HG03460 (cell line): ENCODE measurements around the gene METTL24.
"Not testable (repeated sequence)": the region's sequence is repeated elsewhere in the genome, so short reads cannot be mapped to it uniquely, and the experiment has no call there.

Experiments
- ATAC-seq: cut with Tn5 transposase; IDR thresholded peaks from one replicate; pipeline ENCODE4 v1.9.1; 2021; ENCODE audit not compliant: unreplicated experiment

Gene METTL24

GRCh38 chr6:110271732-110272022 lies 86.5 kb downstream of the METTL24 start:
- no peak for ATAC-seq

DNA sequence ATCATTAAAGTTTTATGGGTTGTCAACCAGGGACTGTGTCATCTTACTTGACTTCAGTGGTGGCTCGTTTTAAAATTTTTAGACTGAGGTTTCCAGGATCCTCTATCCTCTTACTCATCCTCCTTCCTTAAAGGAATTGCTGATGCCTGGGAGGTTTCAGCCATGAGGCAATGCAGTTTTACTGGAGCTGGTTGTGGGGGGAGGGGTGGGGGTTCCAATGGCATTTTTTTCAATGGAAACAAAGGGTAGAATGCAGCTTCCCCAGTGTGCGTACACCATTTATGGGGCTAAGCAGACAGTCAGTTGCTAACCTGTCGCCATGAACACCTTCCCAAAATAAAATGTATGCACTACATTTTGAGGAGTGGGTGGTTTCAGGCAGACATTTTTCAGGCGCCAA lies 88.0 kb downstream of the METTL24 start:
- no peak for ATAC-seq

- ATAC-seq = no peak
Observed at GRCh38 chr6:110269623-110270022, 88.5 kb downstream of the METTL24 start.

- ATAC-seq = no peak
Observed at GRCh38 chr6:110266996-110267395, 91.2 kb downstream of the METTL24 start.

- ATAC-seq = no peak
Observed at GRCh38 chr6:110265273-110265672, 92.9 kb downstream of the METTL24 start.

DNA sequence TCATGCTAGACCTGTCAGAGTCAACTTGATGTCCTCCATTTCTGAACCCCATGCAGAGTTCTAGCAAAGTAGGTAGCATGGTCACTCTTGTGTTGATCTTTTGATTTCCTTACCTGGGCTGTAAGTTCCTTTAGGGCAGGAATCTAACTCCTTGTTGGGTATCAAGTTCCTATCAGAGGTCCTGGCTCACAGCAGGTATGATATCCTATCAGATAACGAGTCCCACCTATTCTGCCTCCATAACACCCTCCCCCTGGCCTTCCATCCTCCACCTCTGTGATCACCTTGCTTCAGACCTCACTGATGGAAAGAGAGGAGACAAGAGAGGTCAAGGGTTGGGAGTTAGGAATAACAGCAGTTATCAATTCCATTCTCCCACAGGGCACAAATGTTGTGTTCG lies 101.8 kb downstream of the METTL24 start:
- ATAC-seq = no peak

DNA sequence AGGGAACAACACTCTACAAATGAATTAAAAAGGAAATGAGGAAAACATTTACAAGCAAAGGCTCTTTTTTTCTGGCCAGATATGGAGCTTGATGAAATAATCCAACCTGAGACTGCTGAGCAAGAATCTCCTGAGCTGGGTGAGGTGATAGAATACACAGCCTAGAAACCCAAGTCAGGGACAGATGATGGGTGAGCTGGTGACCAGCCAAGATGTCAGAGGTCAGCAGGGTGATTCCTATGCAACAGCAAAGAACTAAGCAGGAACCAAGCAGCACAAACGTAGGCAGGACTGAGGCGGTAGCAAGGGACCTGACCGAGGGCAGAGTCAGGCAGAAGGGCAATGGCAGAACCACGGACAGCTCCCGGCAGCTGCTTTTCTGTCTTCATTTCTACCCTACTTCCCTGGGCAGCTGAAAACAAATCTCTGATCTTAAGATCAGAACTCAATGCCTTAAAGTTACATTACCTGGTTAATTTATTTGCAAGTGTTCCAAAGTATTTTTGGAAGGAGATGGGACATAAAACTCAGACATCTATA lies 102.9 kb downstream of the METTL24 start:
- no peak for ATAC-seq

DNA sequence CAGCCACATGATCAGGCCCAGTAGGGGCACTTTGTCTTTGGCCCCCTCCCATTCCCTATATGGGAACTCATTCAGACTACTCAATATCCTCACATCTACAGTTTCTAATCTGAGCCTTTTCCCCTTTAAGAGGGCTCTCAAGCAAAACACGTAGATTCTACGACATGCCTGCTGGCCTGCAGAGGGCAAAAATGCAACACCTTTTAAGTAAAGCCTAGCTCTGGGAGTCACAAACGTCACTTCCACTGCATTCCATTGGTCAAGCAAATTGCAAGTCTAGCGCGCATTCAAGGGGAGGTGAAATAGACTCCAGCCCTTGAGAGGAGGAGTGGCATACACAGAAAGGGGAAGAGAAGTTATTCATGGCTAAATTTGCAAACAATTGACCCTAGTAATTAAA lies 107.3 kb downstream of the METTL24 start:
- no peak for ATAC-seq

- no peak for ATAC-seq
Observed at GRCh38 chr6:110250058-110250457, 108.1 kb downstream of the METTL24 start.

- ATAC-seq = no peak
Observed at GRCh38 chr6:110246900-110247546, 111.1 kb downstream of the METTL24 start.

GRCh38 chr6:110246378-110246777 lies 111.8 kb downstream of the METTL24 start:
- ATAC-seq = no peak

GRCh38 chr6:110244621-110245020 lies 113.5 kb downstream of the METTL24 start:
- not testable (repeated sequence) for ATAC-seq

DNA sequence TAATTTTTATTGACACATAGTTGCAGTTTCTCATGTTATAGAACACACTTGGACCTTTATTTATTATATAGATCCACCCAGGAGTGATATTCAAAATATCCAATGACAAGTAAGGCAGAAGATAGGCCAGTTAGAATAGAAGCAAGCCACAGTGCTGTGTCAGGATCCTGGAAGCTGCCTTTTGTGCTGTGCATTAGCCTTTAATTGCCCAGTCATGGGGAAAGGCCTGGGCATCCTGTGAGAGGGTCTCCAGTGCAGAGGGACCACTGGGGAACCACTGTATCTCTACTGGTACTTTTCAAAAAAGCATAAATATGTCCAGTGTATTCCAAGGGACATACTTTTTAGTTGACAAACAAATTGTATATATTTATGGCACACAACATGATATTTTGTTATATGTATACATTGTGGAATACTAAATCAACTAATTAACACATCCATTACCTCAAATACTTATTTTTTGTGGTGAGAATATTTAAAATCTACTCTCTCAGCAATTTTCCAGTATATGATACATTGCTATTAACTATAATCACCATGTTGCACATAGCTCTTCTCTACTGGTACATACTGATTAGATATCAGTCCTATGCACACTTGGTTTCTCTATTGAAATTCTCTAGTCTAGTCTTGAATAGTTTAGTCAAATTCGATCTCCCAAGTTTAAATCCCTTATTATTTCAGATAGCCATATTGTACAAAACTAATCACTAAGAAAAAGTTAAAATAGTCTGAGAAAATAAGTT lies 118.4 kb downstream of the METTL24 start:
- ATAC-seq = no peak

GRCh38 chr6:110236007-110236406 lies 122.1 kb downstream of the METTL24 start:
- ATAC-seq = not testable (repeated sequence)

DNA sequence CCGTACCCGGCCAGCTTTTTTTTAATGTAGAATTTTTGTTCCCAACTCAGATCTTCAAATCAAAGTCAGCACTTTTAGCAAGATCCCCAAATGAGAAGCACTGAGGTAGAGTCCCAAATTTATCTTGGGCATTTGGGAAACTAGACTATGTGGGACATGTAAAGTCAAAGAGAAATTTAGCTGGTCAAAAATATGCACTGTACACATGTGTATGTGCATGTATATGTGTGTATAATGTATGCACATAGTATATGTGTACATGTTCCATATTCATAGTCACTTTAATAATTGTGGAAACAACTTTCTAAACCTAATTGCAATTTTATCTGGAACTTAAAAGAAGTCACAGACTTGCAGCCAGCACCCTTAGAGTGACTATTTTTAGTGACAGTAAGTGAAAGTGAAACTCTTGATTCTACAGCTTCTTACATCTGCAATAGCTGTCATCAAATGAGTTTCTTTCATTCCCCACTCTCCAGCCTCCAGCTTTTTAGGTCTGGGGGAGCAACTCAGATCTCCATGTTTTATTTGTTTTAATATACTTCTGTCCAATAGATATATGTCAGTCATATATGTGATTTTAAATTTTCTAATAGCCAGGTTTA lies 124.3 kb downstream of the METTL24 start:
- ATAC-seq = peak; percentile 98

DNA sequence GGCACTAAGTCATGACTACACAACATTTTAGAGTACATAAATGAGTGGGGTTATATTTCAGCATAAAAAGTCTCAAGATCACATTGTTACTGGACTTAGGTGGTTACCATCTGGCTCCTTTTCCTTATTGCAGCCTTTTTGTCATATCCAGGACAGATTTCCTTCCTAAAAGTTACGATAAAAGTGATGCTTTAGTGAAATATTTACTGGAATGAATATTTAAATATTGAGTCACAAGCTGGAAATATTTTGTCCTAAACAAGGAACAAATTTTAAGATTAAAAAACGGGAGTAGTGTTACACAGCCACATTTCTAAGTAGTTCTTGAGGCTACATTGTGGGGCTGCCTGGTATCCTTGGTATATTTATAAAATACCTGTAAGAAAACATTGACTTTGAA lies 125.7 kb downstream of the METTL24 start:
- ATAC-seq = no peak

DNA sequence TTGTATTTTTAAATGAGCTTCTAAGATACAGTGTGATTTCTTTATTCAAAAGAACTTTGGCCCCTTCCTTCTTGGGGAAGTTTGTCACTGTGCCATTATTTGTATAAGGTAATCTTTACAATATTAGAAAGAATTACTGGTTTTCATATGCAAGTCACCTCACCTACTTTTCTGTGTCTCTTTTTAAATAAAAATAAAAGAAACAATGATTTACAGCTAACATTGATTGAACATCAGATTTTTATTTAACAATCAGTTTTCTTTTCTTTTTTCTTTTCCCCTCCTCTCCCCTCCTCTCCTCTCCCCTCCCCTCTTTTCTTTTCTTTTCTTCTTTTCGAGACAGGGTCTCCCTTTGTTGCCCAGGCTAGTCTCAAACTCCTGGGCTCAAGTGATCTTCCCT lies 131.9 kb downstream of the METTL24 start:
- no peak for ATAC-seq

DNA sequence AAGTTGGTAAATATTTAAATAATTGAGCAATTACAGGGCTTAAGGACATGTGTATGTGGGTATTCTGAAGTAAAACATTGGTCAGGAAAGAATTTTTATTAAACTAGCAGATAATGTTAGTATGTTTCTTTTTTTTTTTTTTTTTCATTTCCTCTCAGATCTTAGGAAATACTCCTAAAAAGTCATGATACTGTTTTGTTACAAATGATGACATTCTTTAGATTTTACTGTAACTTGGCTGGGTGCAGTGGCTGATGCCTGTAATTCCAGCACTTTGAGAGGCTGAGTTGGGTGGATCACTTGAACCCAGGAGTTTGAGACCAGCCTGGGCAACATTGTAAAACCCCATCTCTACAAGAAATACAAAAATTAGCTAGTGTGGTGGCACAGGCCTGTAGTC lies 136.4 kb downstream of the METTL24 start:
- no peak for ATAC-seq

DNA sequence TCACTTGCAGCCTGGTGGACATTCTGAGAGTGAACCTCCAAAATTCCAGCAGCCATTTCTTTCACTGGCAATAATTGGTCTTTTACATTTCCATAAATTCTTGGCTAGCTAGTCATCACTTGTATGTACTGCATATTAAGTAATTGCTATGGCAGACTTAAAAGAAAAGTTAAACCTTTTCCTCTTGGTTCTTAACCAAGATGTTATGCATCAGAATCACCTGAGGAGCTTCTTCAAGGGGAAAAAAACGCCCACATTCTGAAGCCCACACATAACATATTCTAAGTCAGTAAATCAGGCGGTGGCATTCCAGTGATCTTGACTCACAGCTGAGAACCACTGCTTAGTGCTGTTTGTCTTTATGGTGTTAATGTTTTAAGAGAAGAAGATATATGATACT lies 140.9 kb downstream of the METTL24 start:
- ATAC-seq = no peak

- ATAC-seq = no peak
Observed at GRCh38 chr6:110216140-110216539, 142.0 kb downstream of the METTL24 start.

DNA sequence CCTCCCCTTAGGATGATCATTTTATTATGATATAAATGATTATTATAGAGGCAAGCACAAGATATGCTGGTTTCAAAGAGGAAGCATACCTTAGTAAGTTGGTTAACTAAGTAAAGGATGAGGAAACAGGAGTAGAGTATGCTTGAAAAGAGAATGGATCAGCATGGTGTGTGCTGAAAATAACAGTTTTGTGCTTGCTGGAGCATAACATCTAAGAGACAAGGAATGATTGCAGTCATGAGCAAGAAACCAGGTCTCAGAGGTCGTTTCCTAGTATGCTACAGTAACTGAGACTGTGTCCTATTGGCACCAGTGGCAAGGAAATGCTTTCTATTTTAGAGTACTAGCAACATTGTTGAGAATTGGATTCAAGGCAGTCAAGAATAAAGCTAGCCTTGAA lies 143.8 kb downstream of the METTL24 start:
- ATAC-seq = no peak

DNA sequence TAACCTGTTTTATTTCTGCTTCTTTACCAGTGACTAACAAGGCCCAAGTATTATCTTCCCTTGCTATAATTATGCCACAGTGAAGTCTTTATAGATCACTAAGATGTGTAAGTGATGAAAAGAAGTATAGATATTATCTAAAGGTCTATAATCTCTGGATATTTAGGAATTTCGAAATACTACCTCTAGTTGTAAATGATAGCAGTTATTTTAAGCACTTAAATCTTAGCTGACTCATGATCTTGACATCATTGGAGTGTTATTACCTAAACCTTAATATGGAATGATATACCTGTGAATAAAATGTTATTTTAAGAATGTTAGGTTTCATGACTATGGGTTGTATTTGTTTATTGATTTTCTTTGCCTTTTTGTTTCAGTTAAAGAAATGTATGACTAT lies 146.4 kb downstream of the METTL24 start:
- no peak for ATAC-seq
